PC-9 (cell line): Measurements from ENCODE around the gene IFNLR1.

ENCODE experiments used
- CTCF ChIP-seq: fragments of 200-600 bp; sonication (generic); conservative IDR thresholded peaks from 2 replicates; pipeline ENCODE4 v1.6.1; 2017; ENCODE audit warnings: mixed run types, antibody characterized with exemption, mild to moderate bottlenecking, moderate library complexity
- EZH2 ChIP-seq: fragments of 200-600 bp; sonication (generic); IDR thresholded peaks from 2 replicates; pipeline ENCODE4 v1.8.0; 2017; ENCODE audit warnings: antibody characterized with exemption, low read depth

- TF ChIP-seq CTCF (peak; percentile 92), EZH2 (no peak)
These were observed 12.3 kb upstream of the IFNLR1 start for GRCh38 chr1:24199291-24199900.
